HUES64 (cell line): ENCODE results near the gene PLEKHA1. TPM values are rescaled to one million over a fixed set of nuclear protein-coding genes. Genes with fewer than 3 reads are reported as not detected.
A peak's percentile ranks its signal among the peaks of the same experiment; 100 is the strongest.

Source experiments
- H3K27ac ChIP-seq: 2 replicates; pipeline ENCODE4 v1.7.0; 2013; ENCODE audit warnings: low read depth, low read length, inconsistent platforms
- H3K27me3 ChIP-seq: 2 replicates; pipeline ENCODE4 v1.6.1; 2013; ENCODE audit warnings: mild to moderate bottlenecking, low read length; ENCODE audit not compliant: insufficient read depth
- H3K36me3 ChIP-seq: 2 replicates; pipeline ENCODE4 v1.6.1; 2013; ENCODE audit warnings: mild to moderate bottlenecking, low read length; ENCODE audit not compliant: insufficient read depth
- H3K4me1 ChIP-seq: 2 replicates; pipeline ENCODE4 v1.6.1; 2013; ENCODE audit warnings: mild to moderate bottlenecking, low read length, moderate library complexity; ENCODE audit not compliant: insufficient read depth
- H3K4me3 ChIP-seq: 2 replicates; pipeline ENCODE4 v1.5.1; 2013; ENCODE audit warnings: mild to moderate bottlenecking, low read length, moderate library complexity
- H3K9ac ChIP-seq: 2 replicates; pipeline ENCODE4 v1.6.1; 2013; ENCODE audit warnings: mild to moderate bottlenecking, low read depth, low read length
- H3K9me3 ChIP-seq: 2 replicates; pipeline ENCODE4 v1.6.1; 2013; ENCODE audit warnings: low read depth, low read length; ENCODE audit not compliant: insufficient read depth
- WGBS: fragments of 150-250, 120-280 bp; methylation state at CpG from one replicate; pipeline ENCODE4 v1.1.7; 2013; ENCODE audit warnings: missing lambda C conversion rate; 5-methylcytosine and 5-hydroxymethylcytosine counted together
- polyA plus RNA-seq, 2 experiments: library from polyadenylated mRNA; stranded (reverse); fragments of 50-300 nt; gene quantifications; one replicate each; pipeline ENCODE4 v1.2.3, GENCODE V29; 2013

Gene PLEKHA1
- 18.5 TPM for polyA plus RNA-seq (2013, experiment 1 of 2)
- 19.3 TPM for polyA plus RNA-seq (2013, experiment 2 of 2)

DNA sequence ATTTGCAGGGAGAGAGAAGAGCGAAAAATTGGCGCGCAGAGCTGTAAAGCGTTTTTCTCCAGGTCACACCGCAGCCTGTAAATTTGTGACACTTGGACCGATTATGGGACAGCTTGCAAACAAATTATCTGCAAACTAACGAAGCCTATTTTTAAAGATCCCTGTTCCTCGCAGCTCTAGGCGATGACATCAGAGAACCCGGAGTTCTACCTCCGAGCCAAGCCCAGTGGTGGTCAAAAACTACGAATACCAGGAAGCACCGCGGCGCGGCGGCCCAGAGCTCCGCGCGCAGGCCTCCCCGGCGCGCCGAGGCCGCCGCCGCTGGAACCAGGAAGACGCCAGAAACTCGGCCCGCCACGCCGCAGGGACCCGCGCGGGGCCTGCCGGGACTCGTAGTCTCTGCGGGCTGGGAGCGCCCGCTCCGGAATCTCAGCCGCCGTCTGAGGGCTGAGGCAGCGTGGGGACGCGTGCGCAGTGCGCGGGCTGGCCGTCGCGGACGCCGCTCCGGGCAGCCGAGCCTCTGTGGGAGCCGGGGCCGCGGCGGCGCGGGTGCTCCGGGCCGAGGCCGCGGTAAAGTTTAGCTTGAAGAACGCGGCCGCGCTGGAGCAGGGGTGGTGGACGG is at the start of gene PLEKHA1:
Gene PLEKHA1 (plus strand): TSS at position 472 of the 622 bp plus-strand sequence. CDS start 18,493 bp downstream, outside the sequence.
- 2% methylated on average over 71 of the region's 71 CpGs for WGBS
- H3K9ac ChIP-seq, result peak within 1 kb of the TSS; percentile 79
- peak within 1 kb of the TSS; percentile 51; the same call in 1 of the 2 replicates for H3K27ac ChIP-seq

DNA sequence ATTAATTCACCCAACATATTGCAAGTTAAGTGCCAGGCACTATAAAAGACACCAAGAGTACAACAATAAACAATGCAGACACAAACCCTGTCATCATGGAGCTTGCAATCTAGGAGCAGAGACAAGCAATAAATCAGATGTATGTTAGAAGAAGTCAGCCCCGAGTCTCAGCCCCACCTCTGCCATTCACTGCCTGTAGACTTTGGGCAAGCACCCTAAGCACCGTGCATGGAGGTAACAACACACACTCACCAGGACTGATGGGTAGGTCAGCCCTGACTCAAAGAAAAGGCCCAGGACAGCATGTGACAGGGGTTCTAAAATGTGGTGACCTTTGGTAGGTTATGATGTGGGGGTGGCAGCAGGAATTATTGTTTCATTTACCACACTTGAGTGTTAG is 49.3 kb upstream of the PLEKHA1 start:
- WGBS, result 100% methylated on average over 2 of the region's 2 CpGs
- Histone ChIP-seq H3K4me3 (no peak overlapping the region), H3K27me3 (no peaks in the 10 kb centered on the region), H3K9me3 (peaks cover 2% of the 10 kb centered on the region; the same call in 1 of the 2 replicates), H3K4me1 (0 out of 2 replicates have a peak, but pooled peaks cover 4% of the 10 kb centered on the region), H3K27ac (no peak overlapping the region), H3K9ac (no peak overlapping the region), H3K36me3 (no peaks in the 10 kb centered on the region)

More for the DNA sequence above, at the start of gene PLEKHA1:
- H3K4me3 ChIP-seq, result peak within 1 kb of the TSS; percentile 61
- peaks cover 9% of the 10 kb centered on the region for H3K4me1 ChIP-seq
- peaks cover 15% of the 10 kb centered on the region for H3K27me3 ChIP-seq
- H3K9me3 ChIP-seq, result no peaks in the 10 kb centered on the region
- no peaks in the 10 kb centered on the region for H3K36me3 ChIP-seq

DNA sequence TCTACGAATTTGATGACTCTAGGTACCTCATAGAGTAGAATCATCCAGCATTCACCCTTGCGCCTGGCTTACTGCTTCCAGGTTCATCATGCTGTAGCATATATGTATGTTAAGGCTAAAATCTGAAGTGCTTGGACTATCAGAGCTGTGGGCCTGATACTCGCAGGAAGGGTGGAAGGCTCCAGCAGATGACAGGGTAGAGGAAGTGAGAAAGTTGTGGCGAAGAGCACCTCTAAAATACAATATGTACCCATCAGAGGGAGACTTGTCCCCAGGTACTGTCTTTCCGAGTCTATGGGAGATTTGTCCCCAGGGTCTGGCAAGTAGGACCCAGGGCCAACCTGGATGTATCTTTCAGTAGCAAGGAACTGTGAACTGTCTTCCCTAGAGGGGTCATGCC is 48.1 kb upstream of the PLEKHA1 start:
- H3K27me3 ChIP-seq, result no peaks in the 10 kb centered on the region
- no peak overlapping the region for H3K4me3 ChIP-seq
- 0 out of 2 replicates have a peak, but pooled peaks cover 4% of the 10 kb centered on the region for H3K4me1 ChIP-seq
- H3K9ac ChIP-seq, result no peak overlapping the region
- no peaks in the 10 kb centered on the region for H3K9me3 ChIP-seq
- no peaks in the 10 kb centered on the region for H3K36me3 ChIP-seq
- H3K27ac ChIP-seq, result no peak overlapping the region
- 93% methylated on average over 5 of the region's 5 CpGs for WGBS

DNA sequence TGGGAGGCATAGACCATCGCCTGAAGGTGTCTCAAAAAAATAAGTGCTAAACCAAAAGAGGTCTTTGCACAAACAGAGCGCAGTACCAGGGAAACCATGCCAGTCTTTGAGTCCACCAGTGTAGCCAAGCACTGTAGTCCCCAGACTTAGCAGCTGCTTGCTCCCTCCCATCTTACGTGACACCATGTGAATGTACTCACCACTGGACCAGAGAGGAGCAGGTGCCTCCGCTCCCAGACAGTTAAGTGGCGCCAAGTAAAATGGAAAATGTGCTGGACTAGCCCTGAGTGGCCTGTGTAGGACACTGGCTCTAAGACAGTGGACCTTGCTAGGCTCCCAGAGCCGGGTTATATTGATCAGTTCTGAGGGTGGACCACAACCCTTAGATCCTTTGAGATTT is 47.7 kb upstream of the PLEKHA1 start:
- Histone ChIP-seq H3K9ac (no peak overlapping the region), H3K4me3 (no peak overlapping the region), H3K4me1 (0 out of 2 replicates have a peak, but pooled peaks cover 4% of the 10 kb centered on the region), H3K27me3 (no peaks in the 10 kb centered on the region), H3K27ac (no peak overlapping the region), H3K36me3 (no peaks in the 10 kb centered on the region), H3K9me3 (no peaks in the 10 kb centered on the region)
- 88% methylated on average over 6 of the region's 6 CpGs for WGBS

DNA sequence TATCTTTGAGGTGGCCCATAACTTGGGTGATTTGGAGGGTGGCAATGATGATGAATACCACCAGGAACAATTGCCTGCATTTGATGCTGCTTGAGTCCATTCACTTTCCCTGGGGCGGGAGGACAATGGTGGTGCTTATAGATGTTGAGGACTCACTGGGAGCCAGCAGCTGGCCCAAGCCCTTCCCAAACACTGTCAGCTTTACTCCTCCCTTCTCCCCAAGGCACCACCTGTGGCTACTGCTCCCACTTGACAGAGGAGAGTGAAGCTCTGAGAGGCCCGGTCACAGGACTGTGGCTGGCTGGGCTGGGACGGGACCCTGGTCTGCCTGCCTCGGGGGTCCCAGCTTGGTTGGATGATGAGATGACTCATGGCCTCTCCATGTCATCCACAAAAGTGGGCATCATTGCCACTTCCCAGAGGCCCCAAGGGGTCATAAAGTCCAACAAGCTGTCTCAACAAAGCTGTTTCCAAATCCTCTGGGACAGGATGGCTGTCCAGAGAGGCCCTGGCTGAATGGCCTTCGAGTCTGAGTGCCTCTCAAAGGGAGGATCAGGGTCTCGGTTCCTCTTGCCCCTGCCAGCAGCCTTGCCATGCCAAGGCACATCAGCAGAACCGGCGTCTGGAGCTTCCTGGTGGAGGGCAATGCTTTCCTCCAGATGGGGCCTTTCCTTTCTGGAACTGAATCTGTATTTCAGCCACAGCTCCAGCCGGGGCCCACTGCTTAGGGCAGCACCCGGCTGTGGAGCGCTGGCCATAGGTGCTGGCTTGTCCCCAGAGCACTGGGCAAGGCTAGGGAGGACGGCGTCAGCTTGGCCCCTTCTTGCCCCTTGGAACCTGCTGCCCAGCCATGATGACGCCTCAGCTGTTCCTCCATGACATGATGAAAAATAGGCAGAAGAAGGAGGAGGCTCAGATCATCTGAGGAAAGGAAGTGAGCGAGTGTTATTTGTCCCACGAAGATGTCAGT is 47.0 kb upstream of the PLEKHA1 start:
- H3K4me1 ChIP-seq, result 0 out of 2 replicates have a peak, but pooled peaks cover 4% of the 10 kb centered on the region
- no peaks in the 10 kb centered on the region for H3K27me3 ChIP-seq
- H3K36me3 ChIP-seq, result no peaks in the 10 kb centered on the region
- no peaks in the 10 kb centered on the region for H3K9me3 ChIP-seq
- no peak overlapping the region for H3K4me3 ChIP-seq
- H3K27ac ChIP-seq, result no peak overlapping the region
- WGBS, result 94% methylated on average over 16 of the region's 16 CpGs
- no peak overlapping the region for H3K9ac ChIP-seq

DNA sequence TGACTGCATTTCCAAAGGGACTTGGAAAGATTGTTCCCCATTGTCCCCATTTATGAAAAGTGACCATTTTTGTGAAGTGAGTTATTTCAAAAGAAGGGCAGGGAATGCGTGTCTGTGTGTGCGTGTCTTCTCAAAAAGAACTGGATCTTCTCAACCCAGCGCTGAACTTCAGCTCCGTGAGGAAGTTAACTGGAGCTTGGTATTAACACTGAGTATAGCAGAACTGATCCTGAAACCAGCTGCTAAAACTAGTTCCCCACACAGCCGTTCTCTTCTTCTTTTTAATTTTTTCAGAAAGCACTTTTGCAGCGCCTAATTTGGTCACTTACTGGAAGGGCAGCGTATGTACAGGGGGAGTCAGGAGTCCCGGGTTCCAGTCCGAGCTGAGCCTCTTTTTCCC is 45.8 kb upstream of the PLEKHA1 start:
- H3K27me3 ChIP-seq, result no peaks in the 10 kb centered on the region
- 85% methylated on average over 9 of the region's 9 CpGs for WGBS
- H3K27ac ChIP-seq, result no peak overlapping the region
- H3K4me3 ChIP-seq, result no peak overlapping the region
- no peaks in the 10 kb centered on the region for H3K9me3 ChIP-seq
- H3K36me3 ChIP-seq, result no peaks in the 10 kb centered on the region
- 0 out of 2 replicates have a peak, but pooled peaks cover 4% of the 10 kb centered on the region for H3K4me1 ChIP-seq
- H3K9ac ChIP-seq, result no peak overlapping the region

DNA sequence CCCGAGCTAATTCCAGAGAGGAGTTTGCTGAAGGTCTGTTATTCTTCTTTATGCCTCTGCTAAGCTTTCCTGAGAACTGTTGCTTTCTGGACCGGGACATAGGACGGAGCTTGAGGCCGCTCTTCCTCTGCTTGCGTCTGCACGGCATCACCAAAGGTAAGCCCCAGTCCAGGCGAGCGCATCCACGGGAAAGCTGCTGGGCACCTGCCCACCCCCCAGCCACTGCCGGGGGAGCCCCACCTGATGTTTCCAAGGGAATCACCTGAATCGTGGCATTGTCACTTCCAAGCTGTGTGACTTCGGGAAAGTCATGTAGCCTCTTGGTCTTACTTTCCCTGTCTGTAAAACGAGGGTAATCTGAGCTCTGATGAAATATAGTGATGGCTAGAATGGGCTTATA is 45.1 kb upstream of the PLEKHA1 start:
- 0 out of 2 replicates have a peak, but pooled peaks cover 4% of the 10 kb centered on the region for H3K4me1 ChIP-seq
- H3K9me3 ChIP-seq, result no peaks in the 10 kb centered on the region
- H3K9ac ChIP-seq, result no peak overlapping the region
- H3K27ac ChIP-seq, result no peak overlapping the region
- no peaks in the 10 kb centered on the region for H3K27me3 ChIP-seq
- WGBS, result 86% methylated on average over 13 of the region's 13 CpGs
- H3K36me3 ChIP-seq, result no peaks in the 10 kb centered on the region
- H3K4me3 ChIP-seq, result no peak overlapping the region

DNA sequence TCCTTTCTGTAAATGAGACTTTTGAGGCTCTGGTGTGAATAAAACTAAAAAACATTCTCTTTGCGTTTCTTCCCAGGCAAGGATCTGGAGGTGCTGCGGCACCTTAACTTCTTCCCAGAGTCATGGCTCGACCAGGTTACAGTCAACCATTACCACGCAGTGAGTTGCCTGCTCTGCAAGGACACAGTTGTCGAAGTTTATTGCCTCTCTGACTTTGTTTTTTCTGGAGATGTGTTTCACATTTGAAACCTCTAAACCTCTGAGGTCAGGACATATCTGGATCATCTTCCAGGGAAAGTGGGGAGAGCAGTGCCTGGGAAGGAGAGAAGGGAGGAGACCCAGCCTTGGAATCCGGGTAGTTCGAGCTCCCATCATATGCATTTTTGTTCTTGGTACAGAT is 43.4 kb upstream of the PLEKHA1 start:
- Histone ChIP-seq H3K4me3 (no peak overlapping the region), H3K9me3 (no peaks in the 10 kb centered on the region), H3K27me3 (no peaks in the 10 kb centered on the region), H3K4me1 (0 out of 2 replicates have a peak, but pooled peaks cover 4% of the 10 kb centered on the region), H3K9ac (no peak overlapping the region), H3K27ac (no peak overlapping the region), H3K36me3 (no peaks in the 10 kb centered on the region)
- 94% methylated on average over 7 of the region's 7 CpGs for WGBS

DNA sequence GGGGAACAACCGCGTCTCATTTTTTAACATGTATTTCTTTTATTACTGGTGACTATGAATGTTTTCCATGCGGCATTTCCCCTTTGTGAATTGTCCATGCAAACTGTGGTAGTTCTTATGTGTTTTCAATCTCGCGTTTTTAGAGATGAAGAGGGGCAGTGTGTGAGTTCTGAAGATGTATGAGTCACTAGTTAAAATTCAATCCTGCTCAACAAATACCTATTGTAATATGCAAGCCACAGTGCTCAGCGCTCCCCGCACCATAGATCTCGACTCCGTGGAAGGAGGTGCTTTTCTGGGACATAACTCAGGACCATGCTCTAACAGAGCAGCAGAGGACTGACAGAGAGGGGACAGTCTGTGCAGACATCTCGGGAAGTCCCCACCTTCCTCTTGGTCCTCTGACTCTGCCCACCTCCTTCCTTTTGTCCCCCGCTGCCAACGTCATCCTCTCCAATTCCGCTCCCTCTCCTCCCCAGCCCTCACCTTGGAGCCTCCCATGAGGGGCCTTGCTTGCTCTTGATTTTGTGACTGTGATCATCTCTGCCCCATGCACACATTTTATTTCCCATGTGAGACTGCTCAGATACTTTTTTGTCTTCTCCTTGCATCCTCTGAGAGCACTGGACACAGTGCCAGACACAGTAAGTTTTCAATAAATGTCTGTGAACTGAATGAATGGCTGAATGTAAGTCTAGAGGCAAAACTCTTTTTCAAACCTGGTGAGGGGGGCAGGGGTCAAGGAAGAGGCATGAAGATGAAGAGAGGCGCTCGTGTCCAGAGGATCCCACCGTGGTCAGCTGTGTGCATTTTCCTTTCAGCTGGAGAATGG is 42.7 kb upstream of the PLEKHA1 start:
- Histone ChIP-seq H3K27me3 (no peaks in the 10 kb centered on the region), H3K4me3 (no peak overlapping the region), H3K36me3 (no peaks in the 10 kb centered on the region), H3K9me3 (no peaks in the 10 kb centered on the region), H3K4me1 (0 out of 2 replicates have a peak, but pooled peaks cover 4% of the 10 kb centered on the region), H3K9ac (no peak overlapping the region), H3K27ac (no peak overlapping the region)
- 83% methylated on average over 16 of the region's 16 CpGs for WGBS

DNA sequence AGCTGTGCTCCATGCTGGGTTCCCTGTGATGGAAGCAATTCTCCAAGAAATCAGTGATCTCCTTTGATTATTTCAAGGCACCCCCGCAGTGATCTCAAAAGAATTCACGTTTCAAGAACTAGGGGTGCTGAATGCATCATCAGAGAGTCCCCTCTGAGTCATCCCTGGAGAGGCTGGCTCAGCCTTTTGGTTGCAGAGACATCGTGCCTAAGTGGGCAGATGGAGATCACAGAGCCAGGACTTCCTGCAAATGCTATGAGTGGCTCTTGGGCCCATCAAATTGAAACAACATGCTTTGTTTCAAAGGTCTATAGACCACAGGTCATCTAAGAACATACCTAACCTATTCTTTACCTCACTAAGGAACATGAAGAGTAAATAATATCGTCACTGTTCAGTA is 41.5 kb upstream of the PLEKHA1 start:
- 87% methylated on average over 4 of the region's 4 CpGs for WGBS
- 0 out of 2 replicates have a peak, but pooled peaks cover 4% of the 10 kb centered on the region for H3K4me1 ChIP-seq
- H3K27ac ChIP-seq, result no peak overlapping the region

More for the DNA sequence above, 41.5 kb upstream of the PLEKHA1 start:
- H3K4me3 ChIP-seq, result no peak overlapping the region
- H3K27me3 ChIP-seq, result no peaks in the 10 kb centered on the region
- no peaks in the 10 kb centered on the region for H3K9me3 ChIP-seq
- H3K9ac ChIP-seq, result no peak overlapping the region
- no peaks in the 10 kb centered on the region for H3K36me3 ChIP-seq
